Activated naive CD8-positive, alpha-beta T cell treated with anti-CD3 and anti-CD28 coated beads, Interleukin-2, amount 50 U/mL, for 24 hours (primary cell): Measurements from ENCODE around the gene PBX3.

ENCODE experiments used
- ATAC-seq: fragments of 150-1000 bp; cut with Tn5 transposase; one replicate; pipeline ENCODE4 v1.10.0; 2021
- DNase-seq: peaks from one replicate; pipeline ENCODE4 v3.0.0; 2021
- H3K27ac Mint-ChIP-seq: one replicate; pipeline ENCODE4 v1.8.0; 2021; ENCODE audit warnings: mild to moderate bottlenecking, mixed read lengths
- H3K27me3 Mint-ChIP-seq: one replicate; pipeline ENCODE4 v1.8.0; 2021; ENCODE audit warnings: mixed read lengths
- H3K36me3 Mint-ChIP-seq: one replicate; pipeline ENCODE4 v1.8.0; 2021; ENCODE audit warnings: low read depth, mixed read lengths
- H3K4me1 Mint-ChIP-seq: one replicate; pipeline ENCODE4 v1.8.0; 2021; ENCODE audit warnings: mixed read lengths
- H3K4me3 Mint-ChIP-seq: one replicate; pipeline ENCODE4 v1.8.0; 2021; ENCODE audit warnings: mild to moderate bottlenecking, moderate library complexity, mixed read lengths
- H3K9me3 Mint-ChIP-seq: one replicate; pipeline ENCODE4 v1.8.0; 2021; ENCODE audit warnings: mixed read lengths

Gene PBX3

DNA sequence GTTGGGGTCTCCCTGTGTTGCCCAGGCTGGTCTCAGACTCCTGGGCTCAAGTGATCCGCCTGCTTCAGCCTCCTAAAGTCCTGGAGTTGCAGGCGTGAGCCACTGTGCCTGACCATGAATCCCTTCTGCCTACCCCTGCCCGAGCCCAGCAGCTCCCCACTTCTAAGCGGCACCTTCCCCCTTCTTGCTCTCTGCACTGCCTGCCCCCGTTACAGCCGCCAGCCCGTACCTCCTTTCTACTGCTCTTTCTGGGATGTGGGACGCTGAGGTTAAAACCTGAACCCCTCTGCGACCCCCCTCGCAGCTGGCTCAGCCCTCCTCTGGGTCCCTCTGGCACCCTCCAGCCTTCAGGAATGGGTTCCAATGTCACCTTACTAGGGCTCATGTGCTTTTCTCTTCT is 249.6 kb downstream of the PBX3 start:
- no peaks in the 10 kb centered on the region for H3K9me3 Mint-ChIP-seq
- no peaks in the 10 kb centered on the region for H3K4me1 Mint-ChIP-seq
- H3K27ac Mint-ChIP-seq: no peak overlapping the region
- no peak for ATAC-seq
- no peak for DNase-seq
- no peaks in the 10 kb centered on the region for H3K36me3 Mint-ChIP-seq
- H3K27me3 Mint-ChIP-seq: peaks cover 4% of the 10 kb centered on the region
- no peak overlapping the region for H3K4me3 Mint-ChIP-seq

DNA sequence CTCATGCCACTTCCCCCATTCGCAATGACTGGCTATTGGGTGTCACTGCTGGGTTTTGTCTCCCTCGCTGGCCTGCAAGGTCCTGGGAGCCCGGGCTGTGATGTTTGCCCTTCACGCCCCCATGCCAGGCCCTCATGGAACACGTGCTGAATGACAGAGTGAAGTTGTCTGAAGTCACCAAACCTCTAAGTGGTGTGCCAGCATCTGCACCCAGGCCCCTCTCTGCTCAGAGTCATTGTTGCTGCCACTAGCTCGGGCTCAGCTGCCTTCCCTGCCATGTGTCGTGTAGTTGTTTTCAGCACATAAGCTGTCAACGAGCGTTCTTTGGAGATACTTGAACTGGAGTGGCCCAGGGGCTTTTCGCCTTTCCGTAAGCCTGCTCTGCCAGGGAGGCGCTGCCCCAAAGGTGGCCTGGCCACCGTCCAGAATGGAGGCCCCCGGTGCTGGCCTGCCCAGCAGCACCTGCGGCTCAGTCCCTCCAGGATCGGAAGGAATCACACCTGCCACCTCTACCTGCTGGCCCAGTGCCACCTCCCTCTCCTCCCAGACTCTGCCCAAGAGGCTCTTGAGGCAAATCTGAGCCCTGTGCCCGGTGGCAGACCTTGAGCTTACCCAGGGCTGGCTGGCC is 250.1 kb downstream of the PBX3 start:
- no peak overlapping the region for H3K27ac Mint-ChIP-seq

DNA sequence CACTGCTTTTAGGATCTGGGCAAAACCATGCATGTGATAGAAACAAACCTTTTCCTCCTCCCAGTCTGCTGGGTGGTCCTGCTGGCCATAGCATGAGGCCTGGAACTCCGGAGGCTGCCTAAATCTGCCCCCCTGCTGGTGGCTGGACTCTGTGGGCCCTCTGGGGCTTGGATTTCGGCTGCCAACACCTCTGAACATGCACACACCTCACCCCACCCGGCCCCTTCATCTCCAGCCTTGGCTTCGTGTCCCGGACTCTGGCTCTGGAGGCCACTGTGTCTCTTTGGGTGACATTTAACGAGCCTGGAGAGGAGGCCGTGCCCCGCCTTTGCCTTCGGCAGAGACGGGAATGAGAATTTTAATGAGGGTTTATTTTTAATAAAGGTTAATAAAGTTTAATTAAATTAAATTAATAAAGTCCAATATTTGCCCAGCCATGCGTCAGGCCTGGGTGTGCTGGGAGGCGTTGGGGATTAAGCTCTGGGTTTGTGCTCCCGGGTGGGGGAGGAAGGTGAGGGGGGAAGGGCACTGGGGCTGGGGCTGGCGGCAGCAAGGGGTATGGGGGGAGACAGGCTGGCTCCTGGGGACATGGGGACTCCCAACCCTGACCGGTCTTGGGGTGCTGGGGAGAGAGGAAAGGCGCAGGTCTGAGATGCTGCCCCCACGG is 251.8 kb downstream of the PBX3 start:
- Mint-ChIP-seq H3K4me3 (no peak overlapping the region), H3K4me1 (no peaks in the 10 kb centered on the region), H3K9me3 (no peaks in the 10 kb centered on the region), H3K27me3 (peaks cover 4% of the 10 kb centered on the region), H3K36me3 (no peaks in the 10 kb centered on the region), H3K27ac (no peak overlapping the region)
- DNase-seq (no peak), ATAC-seq (no peak)

More for the DNA sequence above, 250.1 kb downstream of the PBX3 start:
- DNase-seq: no peak
- no peaks in the 10 kb centered on the region for H3K36me3 Mint-ChIP-seq
- H3K9me3 Mint-ChIP-seq: no peaks in the 10 kb centered on the region
- H3K27me3 Mint-ChIP-seq: peaks cover 4% of the 10 kb centered on the region
- ATAC-seq: no peak
- no peak overlapping the region for H3K4me3 Mint-ChIP-seq
- H3K4me1 Mint-ChIP-seq: no peaks in the 10 kb centered on the region

DNA sequence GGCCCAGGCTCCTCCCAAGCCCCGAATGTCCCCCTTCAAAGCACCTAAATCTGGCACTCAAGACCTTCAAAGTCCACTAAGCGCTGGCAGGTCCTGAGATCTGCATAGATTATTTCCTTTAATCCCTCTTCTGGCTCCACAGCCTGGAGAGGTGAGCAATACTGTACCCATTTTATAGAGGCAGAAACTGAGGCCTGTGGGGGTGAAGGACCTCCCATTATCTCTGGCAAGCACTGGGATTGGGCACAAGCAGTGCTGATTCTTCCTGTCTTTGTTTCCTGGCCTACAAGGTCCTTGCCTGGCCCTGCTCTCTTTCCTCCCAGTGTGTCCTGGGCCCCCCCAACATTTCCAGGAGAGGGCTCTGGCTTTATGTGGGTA is 252.3 kb downstream of the PBX3 start:
- Mint-ChIP-seq H3K36me3 (no peaks in the 10 kb centered on the region), H3K27ac (no peak overlapping the region), H3K4me1 (no peaks in the 10 kb centered on the region), H3K9me3 (no peaks in the 10 kb centered on the region), H3K4me3 (no peak overlapping the region), H3K27me3 (peaks cover 4% of the 10 kb centered on the region)
- DNase-seq (no peak), ATAC-seq (no peak)

DNA sequence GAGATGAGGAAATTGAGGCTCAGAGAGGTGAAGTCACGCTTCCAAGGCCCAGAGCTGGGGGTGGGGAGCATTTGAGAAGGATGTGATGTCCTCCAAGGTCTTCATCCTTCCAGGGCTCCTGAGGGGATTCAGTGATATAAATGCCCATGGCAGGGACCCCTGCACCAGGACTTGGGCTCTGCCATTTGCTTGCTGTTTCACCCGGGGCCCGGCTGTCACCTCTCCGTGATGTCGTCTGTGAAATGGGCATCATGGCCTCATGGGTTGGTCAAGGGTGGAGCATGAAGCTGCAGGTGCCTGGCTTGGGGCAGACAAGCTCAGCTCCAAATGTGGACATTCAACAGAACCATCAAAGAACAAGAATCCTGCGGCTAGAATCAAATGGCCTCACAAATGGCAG is 253.1 kb downstream of the PBX3 start:
- H3K4me1 Mint-ChIP-seq: no peaks in the 10 kb centered on the region
- ATAC-seq: no peak
- no peak overlapping the region for H3K4me3 Mint-ChIP-seq
- DNase-seq: no peak
- H3K9me3 Mint-ChIP-seq: no peaks in the 10 kb centered on the region
- H3K27me3 Mint-ChIP-seq: peaks cover 4% of the 10 kb centered on the region
- H3K27ac Mint-ChIP-seq: no peak overlapping the region
- no peaks in the 10 kb centered on the region for H3K36me3 Mint-ChIP-seq

DNA sequence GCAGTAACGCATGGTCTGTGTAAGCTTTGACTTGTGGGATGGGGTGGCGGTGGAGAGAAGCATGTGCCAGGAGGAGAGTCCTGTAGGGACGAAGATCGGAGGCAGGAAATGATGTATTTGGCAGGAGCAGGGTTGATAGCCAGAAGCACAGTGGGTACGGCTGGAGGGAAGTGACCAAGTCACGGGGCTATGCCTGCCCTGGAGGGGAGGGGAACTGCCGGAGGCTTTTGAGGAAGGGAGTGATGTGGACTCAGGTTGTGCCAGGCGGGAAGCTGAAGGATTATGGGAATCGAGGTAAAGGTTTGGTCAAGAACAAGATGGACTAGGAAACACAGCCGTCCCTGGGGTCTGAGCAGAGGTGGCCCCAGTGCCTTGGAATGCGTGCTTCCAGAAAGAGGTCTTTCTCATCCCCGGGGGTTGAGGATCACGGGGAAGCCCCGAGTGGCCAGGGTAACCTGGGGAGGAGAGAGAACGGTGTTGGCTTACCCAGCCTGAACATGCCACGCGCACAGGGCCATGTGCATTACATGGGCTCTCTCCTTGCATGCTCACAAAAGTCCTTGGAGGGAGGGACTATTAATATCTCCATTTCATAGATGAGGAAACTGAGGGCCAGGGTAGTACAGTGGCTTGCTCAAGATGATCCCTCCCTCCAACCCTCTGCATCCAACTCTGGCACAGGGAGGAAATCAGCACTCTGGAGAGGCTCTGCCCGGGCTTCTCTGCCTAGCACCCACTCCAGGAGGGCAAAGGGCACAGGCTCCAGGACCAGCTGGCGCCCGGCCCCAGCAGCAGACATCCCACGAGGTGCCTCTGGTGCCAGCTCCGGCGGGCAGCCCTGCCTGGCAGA is 253.8 kb downstream of the PBX3 start:
- no peak for ATAC-seq
- Mint-ChIP-seq H3K27me3 (peaks cover 4% of the 10 kb centered on the region), H3K36me3 (no peaks in the 10 kb centered on the region), H3K27ac (no peak overlapping the region), H3K4me1 (no peaks in the 10 kb centered on the region), H3K9me3 (no peaks in the 10 kb centered on the region), H3K4me3 (no peak overlapping the region)
- DNase-seq: no peak

DNA sequence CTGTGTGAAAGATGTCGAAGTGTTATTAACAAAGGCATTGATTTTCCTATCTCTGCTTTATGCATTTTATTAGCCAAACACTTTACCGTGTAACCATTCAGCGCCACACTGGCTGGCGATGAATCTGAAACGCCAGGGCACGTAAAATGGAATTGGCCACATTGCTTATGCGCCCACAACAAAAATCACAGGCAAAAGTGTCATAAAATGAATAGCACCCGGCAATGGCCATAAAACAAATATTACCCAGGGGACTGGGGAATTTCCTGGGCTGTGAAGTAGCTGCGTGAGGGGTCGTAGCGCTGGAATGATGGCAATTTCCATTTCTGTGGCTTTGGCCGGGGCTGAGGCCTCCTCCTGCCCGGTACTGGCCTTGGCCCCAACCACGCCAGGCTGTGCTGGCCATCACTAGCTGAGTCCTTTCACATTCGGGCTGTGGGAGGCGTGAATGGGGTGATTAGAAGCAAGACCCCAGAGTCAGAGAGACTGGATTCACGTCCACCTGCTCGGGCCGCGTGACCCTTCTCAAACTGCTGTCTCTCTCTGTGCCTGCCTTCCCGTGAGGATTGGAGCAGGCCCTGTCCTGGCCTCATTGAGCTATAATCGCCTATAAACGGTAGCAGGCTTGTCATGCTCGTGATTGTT is 254.5 kb downstream of the PBX3 start:
- no peaks in the 10 kb centered on the region for H3K4me1 Mint-ChIP-seq
- no peak overlapping the region for H3K4me3 Mint-ChIP-seq
- H3K36me3 Mint-ChIP-seq: no peaks in the 10 kb centered on the region
- no peaks in the 10 kb centered on the region for H3K9me3 Mint-ChIP-seq
- H3K27me3 Mint-ChIP-seq: peaks cover 4% of the 10 kb centered on the region
- H3K27ac Mint-ChIP-seq: no peak overlapping the region
- no peak for ATAC-seq
- no peak for DNase-seq

DNA sequence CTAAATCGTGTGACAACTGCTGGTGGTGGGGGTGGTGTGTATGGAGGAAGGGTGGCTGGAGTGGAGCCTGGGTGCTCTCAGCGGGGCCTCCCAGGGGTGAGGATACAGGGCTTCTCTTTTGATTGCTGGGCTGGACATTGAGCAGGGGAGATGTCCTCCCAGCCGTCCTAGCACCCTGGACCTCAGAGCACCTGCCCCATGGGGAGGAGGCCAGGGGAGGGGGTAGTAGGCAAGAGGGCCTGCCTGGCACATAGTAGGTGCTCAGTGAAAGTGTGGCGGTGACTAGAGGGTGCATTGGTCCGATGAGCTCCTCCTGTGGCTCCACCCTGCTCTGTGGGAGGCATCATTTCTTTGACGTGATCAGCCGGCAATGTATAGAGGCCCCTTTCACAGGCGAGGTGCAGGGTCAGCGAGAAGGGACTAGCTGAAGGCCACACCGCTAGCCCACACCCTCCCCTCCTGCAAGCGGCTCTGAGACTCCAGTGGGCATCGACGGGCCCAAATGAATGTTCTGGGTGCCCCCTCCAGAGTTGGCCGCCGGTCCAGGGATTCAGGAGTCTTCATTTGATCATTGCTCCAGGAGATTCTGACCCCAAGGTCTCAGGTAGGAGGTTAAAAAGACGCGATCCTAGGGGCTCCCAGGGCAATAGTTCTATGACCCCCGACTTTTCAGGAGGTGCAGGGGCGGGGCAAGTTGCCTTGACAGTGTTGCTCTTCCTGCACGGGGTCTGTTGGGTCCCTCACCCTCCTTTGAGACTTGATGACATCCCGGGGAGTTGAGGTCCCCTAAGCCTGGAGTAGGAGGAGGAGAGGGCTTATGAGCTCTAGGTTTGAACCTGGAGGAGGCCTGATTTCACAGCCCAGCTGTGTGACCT is 255.5 kb downstream of the PBX3 start:
- Mint-ChIP-seq H3K4me1 (no peaks in the 10 kb centered on the region), H3K27ac (no peak overlapping the region), H3K27me3 (peaks cover 4% of the 10 kb centered on the region), H3K9me3 (no peaks in the 10 kb centered on the region), H3K36me3 (no peaks in the 10 kb centered on the region), H3K4me3 (no peak overlapping the region)
- ATAC-seq (no peak), DNase-seq (no peak)

DNA sequence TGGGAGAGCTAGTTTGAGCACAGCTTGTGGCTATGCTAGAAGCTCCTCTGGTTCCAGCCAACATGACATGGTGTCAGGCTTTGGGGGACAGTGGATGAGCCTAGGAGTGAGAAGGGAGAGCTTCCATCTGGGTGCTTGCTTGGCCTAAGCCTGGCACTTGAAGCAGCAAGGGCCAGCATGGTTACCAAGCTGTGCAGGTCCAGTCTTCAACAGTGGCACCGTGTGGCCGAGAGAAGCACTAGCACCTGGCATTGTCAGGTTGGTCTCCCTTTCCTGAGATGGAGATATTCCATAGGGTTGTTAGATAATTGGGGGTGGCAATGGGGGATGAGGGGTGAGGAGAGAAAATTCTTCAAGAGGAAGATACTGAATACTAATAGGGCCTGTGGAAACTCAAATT is 261.9 kb downstream of the PBX3 start:
- peaks cover 22% of the 10 kb centered on the region for H3K9me3 Mint-ChIP-seq
- no peaks in the 10 kb centered on the region for H3K4me1 Mint-ChIP-seq
- ATAC-seq (no peak), DNase-seq (no peak)
- no peak overlapping the region for H3K27ac Mint-ChIP-seq
- peaks cover 5% of the 10 kb centered on the region for H3K36me3 Mint-ChIP-seq
- no peak overlapping the region for H3K4me3 Mint-ChIP-seq
- peaks cover 4% of the 10 kb centered on the region for H3K27me3 Mint-ChIP-seq

DNA sequence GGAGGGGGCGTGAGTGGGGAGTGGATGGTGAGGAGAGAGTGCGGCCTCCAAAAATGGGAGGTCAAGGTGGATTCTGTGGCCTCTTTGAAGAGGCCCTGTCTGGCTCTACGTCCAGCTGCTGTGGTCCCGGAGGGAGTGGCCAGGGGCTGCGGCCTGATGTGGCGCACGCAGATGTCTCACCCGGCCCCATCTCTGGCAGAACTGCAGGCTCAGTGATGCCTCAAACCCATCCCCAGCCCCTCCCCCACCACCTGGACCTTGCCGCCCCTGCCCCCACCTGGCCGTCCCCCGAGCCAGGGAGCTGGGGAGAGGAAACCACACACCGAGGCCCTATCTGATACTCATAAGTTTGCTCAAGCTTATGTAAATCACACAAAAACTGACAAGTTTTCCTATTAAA is 267.6 kb downstream of the PBX3 start:
- Mint-ChIP-seq H3K27ac (no peak overlapping the region), H3K9me3 (peaks cover 4% of the 10 kb centered on the region), H3K4me1 (no peaks in the 10 kb centered on the region), H3K4me3 (no peak overlapping the region), H3K36me3 (no peaks in the 10 kb centered on the region), H3K27me3 (peaks cover 9% of the 10 kb centered on the region)
- ATAC-seq (no peak), DNase-seq (no peak)

DNA sequence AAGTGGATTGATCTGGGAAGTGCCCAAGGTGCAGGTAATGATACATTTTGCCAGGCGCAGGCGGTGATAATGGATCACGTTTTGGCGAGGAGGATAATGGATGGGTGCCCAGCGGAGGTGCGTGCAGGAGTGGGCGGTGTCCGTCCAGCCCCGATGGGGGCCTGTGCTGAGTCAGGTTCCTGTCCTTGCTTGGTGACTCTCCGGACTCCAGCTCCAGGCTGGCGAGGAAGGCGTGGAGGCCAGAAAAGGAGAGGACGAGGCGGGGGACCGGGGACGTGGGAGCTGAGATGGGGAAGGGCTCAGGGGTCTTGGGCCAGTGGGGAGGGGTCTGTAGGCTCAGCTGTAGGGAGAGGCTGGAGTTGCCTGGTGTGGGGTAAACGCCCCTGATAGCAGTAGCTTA is 268.3 kb downstream of the PBX3 start:
- Mint-ChIP-seq H3K27ac (no peak overlapping the region), H3K27me3 (peaks cover 9% of the 10 kb centered on the region), H3K36me3 (no peaks in the 10 kb centered on the region), H3K4me3 (no peak overlapping the region), H3K4me1 (no peaks in the 10 kb centered on the region), H3K9me3 (no peaks in the 10 kb centered on the region)
- no peak for ATAC-seq
- DNase-seq: no peak

DNA sequence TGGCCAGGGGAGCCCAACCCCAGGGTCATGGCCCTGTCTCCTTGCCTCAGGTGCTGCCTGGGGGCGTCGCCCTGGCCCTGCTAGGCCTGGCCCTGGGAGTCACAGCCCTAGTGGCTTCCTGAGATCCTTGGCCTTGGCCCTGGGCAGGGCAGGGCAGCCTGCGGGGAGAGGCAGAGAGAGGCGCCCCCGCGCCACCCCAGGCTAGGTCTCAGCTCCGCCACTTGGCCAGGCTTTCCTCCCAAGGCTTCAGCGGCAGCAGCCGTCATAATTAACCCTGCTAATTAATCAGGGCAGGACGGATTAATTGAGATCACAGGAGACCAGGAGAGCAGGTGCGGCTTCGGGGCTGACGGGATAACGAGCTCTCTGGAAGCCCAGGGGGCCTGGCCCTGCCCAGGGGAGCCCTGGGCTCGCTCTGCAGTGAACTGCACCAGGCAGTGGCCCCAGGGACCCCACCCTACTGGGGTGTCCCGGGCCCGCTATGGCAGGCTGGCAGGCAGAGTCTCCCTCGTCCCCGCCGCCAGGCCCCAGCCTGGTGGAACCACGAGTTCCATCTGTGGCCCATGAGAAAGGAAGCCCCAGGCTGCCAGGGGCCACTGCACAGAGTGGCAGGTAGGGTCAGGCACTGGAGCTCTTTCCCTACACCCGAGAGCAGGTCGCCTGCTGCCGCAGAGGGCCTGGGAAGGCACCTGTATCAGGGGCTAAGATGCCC is 269.6 kb downstream of the PBX3 start:
- no peak overlapping the region for H3K4me3 Mint-ChIP-seq
- H3K9me3 Mint-ChIP-seq: no peaks in the 10 kb centered on the region
- no peaks in the 10 kb centered on the region for H3K36me3 Mint-ChIP-seq
- no peak overlapping the region for H3K27ac Mint-ChIP-seq
- H3K27me3 Mint-ChIP-seq: peaks cover 8% of the 10 kb centered on the region
- DNase-seq (no peak), ATAC-seq (no peak)
- H3K4me1 Mint-ChIP-seq: no peaks in the 10 kb centered on the region
